GM19240 (cell line): Measurements from ENCODE around the gene HK1.
"Not testable (repeated sequence)": the region's sequence is repeated elsewhere in the genome, so short reads cannot be mapped to it uniquely, and the experiment has no call there.

Experiments
- DNase-seq: peaks from one replicate; pipeline ENCODE4 v3.0.0; 2011; ENCODE audit warnings: low spot score; ENCODE audit not compliant: insufficient read length

HK1 gene

DNA sequence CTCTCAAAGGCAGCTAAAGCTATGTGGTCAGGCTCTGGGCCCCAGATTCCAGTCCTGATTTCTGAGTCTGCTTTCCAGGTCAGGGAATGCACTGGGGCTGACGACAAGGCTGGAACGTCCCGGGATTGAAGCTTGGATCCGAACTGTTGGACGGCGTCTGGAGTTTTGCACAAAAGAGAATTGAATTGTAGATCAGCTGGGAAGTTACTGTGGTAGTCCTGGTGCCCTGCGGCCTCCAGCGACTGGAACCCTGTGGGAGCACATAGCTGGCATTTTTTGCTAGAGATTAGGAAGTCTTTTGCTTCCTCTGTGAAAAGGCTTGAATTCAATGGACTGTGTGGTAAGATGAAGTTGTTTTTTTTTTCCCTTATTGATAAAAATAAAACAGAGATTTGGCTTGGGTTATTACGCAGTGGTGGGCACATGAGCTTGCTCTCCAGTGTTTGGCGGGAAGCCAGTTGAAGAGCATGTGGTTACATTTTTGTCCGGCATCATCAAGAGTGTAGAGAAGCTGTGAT lies at the start of gene HK1:
Gene HK1, plus strand, starts transcription at position 51 of the 518 bp plus-strand sequence.
- no peak for DNase-seq

GRCh38 chr10:69229616-69229916 lies 48.7 kb upstream of the HK1 start:
- no peak for DNase-seq

GRCh38 chr10:69230128-69230527 lies 48.2 kb upstream of the HK1 start:
- no peak for DNase-seq

- DNase-seq: no peak
These were observed 46.0 kb upstream of the HK1 start for GRCh38 chr10:69232252-69232651.

GRCh38 chr10:69232736-69233480 lies 45.4 kb upstream of the HK1 start:
- no peak for DNase-seq

- no peak for DNase-seq
These were observed 43.8 kb upstream of the HK1 start for GRCh38 chr10:69234447-69234846.

DNA sequence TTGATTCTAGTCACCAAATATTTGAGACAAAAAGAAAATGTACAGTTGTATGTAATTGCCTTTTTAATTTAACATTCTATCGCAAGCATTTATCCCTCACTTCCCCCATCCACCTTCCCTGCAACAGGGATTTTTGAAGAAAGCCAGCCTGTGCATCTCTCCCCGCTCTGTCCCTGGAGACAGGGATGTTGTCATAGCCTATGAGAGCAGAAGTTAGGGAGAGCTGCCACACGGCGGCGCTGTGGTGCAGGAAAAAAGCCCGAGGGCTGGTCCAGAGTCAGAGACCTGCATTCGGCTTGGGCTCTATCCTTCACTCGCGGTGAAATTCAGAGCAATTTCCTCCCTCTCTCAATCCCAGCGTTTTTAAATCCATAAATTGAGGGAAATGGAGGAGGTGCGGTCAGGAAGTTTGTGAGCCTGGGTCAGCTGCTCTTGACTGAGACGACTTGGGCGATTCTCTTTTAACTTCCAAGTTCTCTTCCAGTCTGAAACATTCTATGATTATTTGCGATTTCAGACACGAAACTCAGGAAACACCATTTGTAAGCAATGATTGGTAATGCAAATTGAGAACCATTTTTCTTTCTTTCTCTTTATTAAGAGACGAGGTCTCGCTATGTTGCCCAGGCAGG lies 40.7 kb upstream of the HK1 start:
- peak; percentile 81 for DNase-seq

GRCh38 chr10:69239136-69239535 lies 39.2 kb upstream of the HK1 start:
- no peak for DNase-seq

GRCh38 chr10:69239816-69240434 lies 38.4 kb upstream of the HK1 start:
- no peak for DNase-seq

- DNase-seq: no peak
These were observed 37.8 kb upstream of the HK1 start for GRCh38 chr10:69240455-69240854.

- no peak for DNase-seq
These were observed 36.7 kb upstream of the HK1 start for GRCh38 chr10:69241575-69241974.

DNA sequence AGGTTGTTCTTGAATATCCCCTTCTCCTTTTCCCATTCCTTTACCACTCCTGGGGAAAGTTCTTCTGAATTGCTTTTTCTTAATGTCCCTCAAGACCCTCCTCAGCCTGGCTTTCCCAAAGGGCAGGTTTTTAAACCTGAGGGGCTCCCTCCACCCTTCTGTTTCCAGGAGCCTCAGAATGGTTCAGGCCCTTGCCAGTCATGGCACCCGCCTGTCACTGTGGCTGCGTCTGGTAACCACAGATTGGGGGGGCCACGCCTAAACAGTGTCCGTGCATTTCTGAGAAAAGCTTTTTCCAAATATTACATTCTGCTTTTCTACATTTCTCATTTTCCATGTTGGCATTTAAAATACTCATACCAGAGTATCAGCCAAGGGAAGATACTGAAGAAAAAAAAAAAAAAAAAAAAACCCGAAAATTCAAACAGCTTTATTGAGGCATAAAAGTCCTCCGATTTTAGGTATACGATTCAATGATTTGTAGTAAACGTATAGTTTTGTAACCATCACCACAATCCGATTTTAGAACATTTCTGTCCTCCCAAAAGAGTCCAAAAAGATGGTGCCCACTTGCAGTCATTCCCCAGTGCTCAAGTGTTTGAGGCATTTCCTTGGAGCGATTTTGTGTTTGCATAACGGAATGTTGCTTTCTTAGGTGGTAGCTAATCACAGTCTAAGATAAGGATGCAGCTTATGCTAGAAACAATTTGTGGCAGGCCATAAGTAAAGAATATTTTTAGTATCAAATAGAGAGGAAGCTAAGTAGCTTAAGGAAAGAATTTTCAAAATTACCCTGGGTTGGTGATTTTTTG lies 36.0 kb upstream of the HK1 start:
- DNase-seq: no peak

- no peak for DNase-seq
These were observed 35.5 kb upstream of the HK1 start for GRCh38 chr10:69242852-69243212.

DNA sequence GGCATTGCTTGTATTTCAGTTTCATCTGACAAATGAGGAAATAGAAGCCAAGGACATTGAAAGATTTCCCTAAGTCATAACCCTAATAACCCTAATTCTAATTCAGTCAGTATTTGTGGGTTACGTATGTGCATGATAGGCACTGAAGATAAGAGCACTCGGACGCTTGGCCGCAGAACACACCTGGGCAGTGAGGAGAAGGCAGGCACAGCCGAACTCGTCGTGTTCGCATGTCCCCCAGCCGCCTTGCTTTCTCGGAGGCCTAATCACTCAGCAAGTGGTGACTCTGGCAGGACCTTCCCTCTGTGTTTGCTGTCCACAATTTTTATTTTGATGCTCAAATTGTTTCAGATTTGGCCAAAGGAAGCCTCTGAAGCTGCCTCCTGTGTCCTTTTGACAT lies 34.5 kb upstream of the HK1 start:
- DNase-seq: no peak

- DNase-seq: no peak
These were observed 32.3 kb upstream of the HK1 start for GRCh38 chr10:69246036-69246435.

DNA sequence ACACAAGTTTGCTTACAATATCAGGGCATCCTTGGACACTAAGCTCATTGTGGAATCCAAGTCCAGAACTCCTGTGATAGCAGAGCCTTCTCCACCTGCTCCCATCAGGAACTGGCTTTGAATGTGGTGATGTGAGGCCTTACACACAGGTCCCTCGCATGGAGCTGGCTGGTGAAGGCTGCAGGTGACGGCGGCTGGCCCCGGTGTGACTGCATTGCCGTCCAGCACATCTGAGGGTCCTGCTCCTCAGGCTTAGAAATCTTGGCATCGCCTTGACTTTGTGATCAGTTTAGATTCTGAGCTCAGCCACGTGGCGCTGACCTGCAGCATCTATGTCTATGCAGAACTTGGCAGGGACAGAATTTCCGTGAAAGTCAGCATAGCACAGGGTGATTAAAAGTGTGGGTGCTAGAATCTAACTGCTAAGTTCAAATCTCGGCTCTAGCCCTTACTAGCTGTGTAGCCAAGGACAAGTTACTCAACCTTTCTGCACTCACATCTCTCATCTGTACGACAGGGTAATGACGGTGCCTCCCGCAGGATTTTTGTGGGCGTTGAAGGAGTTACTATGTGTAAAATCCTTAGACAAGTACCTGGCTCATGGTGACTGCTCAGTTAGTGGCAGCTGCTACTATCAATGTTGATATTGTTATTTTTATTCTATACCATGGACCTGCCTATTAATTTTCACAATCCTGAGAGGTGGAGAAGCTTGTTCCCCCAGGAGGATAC lies 31.5 kb upstream of the HK1 start:
- DNase-seq: no peak

DNA sequence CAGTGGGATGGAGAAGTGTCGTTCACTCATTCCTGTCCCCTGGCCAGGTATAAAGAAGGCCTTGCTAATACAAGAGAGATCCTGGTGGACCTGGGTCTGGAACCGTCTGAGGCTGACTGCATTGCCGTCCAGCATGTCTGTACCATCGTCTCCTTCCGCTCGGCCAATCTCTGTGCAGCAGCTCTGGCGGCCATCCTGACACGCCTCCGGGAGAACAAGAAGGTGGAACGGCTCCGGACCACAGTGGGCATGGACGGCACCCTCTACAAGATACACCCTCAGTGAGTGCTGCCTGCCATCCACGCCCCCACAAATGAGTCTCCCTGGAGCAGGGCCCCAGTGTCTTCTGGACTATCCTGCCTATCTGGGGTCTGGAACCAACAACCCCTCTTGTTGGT lies 31.0 kb upstream of the HK1 start:
- no peak for DNase-seq

DNA sequence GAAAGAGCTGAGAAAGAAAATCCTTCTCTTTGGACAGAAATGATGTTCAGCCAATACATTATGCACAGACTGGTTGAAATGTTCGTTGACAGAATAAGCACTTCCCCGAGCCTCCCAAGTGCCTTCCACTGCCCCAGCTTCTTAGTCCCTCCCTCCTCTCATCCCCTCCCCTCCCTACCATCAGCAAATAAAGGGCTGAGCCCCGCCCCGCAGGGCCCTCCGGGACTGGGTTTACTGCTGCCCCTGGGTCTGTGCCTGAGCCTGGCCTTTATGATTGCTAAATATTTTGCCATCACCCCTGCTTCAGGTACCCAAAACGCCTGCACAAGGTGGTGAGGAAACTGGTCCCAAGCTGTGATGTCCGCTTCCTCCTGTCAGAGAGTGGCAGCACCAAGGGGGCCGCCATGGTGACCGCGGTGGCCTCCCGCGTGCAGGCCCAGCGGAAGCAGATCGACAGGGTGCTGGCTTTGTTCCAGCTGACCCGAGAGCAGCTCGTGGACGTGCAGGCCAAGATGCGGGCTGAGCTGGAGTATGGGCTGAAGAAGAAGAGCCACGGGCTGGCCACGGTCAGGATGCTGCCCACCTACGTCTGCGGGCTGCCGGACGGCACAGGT lies 30.1 kb upstream of the HK1 start:
- DNase-seq: no peak

DNA sequence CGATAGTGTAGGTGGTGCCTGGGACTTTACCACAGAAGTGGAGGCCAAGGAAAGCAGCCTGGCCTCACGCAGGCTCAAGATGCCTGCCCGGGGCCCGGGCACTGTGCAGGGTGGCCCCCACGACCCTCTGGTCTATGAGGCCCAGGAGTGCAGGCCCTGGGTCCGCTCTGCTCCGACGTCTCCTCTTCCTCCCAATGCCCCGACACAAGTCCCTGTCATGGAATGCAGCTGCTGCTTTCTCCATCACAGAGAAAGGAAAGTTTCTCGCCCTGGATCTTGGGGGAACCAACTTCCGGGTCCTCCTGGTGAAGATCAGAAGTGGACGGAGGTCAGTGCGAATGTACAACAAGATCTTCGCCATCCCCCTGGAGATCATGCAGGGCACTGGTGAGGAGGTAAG lies 28.3 kb upstream of the HK1 start:
- no peak for DNase-seq

DNA sequence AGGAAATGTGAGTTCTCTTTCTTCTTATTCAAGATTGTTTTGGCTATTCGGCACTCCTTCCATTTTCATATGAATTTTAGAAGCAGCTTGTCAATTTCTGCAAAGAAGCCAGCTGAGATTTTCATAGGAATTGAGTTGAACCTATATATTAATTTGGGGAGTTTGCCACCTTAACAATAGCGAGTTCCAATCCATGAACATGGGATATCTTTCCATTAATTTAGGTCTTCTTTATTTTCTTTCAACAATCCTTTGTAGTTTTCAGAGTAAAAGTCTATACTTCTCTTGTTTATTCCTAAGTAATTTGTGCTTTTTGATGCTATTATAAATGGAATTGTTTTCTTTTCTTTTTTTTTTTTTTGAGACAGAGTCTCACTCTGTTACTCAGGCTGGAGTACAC lies 26.9 kb upstream of the HK1 start:
- not testable (repeated sequence) for DNase-seq

DNA sequence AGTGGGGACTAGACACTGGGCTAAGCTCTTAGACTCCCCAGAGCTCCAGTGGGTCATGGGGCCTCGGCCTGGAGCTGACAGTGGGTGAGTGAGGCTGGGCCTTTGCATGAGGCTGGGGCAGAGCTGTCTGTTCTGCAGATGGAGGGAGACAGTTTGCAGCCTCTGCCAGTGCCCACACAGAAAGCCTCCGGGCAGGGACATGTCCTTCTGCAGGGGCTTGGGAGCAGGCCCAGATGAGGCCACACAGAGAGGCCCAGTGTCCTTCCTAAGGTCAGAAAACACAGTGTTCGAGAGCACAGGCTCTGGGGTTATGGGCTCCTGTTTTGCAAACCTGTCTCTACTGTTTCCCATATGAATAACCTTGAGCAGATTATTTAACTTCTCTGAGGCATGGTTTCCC lies 25.1 kb upstream of the HK1 start:
- no peak for DNase-seq
